Transverse colon (tissue), 4 donors: Measurements from ENCODE around the gene AURKAIP1.

ENCODE experiments used
- POLR2A ChIP-seq: fragments of 450-650 bp; IDR thresholded peaks from one replicate; pipeline ENCODE4 v1.6.1; 2016; ENCODE audit warnings: antibody characterized with exemption, mild to moderate bottlenecking, moderate library complexity
- POLR2AphosphoS5 ChIP-seq, 3 donors: sonication (generic); formaldehyde crosslinking; IDR thresholded peaks; one replicate each; pipeline ENCODE4 v1.6.1; 2016; ENCODE audit warnings: antibody characterized with exemption in 3 of 3
- TF ChIP-seq, protein P1 (sequence below), 5 experiments: fragments of 200-600 bp in 3 of 5; fragments of 450-650 bp in 2 of 5; sonication (generic) in 3 of 5; IDR thresholded peaks; 1 replicate in 2 of 5; 2 replicates in 3 of 5; pipeline ENCODE4 v1.5.1; 2016 to 2017; ENCODE audit warnings: antibody characterized with exemption in 5 of 5, inconsistent platforms in 3 of 5, mild to moderate bottlenecking in 2 of 5, moderate library complexity in 1 of 5

DNA sequence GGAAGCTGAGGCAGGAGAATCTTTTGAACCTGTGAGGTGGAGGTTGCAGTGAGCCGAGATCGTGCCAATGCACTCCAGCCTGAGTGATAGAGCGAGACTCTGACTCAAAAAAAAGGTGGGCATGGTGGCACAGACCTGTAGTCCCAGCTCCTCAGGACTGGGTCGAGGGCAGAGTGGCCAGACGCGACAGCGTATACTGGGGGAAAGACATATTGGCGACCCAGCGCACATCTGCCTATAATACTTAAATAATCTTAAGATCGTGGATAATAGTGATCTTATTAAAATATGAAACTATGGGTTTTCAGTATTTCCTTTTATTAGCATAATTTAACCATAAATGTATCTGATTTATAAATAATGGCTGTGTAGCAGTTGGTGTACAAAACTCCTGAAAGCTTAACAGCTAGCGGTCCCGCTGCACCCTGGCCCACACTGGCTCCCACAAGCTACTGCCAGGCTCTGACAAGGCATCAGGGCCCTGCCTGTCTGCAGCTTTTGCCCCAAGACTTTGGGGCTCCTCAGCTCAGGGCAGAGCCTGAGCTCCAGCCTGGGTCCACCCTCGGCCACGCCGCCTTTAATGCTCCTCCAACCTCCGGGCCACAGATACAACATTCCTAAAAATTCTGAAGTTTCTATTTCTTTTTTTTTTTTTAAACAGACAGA, 2.7 kb upstream of the AURKAIP1 start:
- TF ChIP-seq POLR2A (no peak), POLR2AphosphoS5 (IDR thresholded peaks at IDR 0.05) (no peak)
- TF ChIP-seq, protein P1, sequence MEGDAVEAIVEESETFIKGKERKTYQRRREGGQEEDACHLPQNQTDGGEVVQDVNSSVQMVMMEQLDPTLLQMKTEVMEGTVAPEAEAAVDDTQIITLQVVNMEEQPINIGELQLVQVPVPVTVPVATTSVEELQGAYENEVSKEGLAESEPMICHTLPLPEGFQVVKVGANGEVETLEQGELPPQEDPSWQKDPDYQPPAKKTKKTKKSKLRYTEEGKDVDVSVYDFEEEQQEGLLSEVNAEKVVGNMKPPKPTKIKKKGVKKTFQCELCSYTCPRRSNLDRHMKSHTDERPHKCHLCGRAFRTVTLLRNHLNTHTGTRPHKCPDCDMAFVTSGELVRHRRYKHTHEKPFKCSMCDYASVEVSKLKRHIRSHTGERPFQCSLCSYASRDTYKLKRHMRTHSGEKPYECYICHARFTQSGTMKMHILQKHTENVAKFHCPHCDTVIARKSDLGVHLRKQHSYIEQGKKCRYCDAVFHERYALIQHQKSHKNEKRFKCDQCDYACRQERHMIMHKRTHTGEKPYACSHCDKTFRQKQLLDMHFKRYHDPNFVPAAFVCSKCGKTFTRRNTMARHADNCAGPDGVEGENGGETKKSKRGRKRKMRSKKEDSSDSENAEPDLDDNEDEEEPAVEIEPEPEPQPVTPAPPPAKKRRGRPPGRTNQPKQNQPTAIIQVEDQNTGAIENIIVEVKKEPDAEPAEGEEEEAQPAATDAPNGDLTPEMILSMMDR (IDR thresholded peaks at IDR 0.05) = no peak
